ENCODE data around the gene C20orf204.
"Not testable (repeated sequence)": the region's sequence is repeated elsewhere in the genome, so short reads cannot be mapped to it uniquely, and the experiment has no call there.

The C20orf204 gene

DNA sequence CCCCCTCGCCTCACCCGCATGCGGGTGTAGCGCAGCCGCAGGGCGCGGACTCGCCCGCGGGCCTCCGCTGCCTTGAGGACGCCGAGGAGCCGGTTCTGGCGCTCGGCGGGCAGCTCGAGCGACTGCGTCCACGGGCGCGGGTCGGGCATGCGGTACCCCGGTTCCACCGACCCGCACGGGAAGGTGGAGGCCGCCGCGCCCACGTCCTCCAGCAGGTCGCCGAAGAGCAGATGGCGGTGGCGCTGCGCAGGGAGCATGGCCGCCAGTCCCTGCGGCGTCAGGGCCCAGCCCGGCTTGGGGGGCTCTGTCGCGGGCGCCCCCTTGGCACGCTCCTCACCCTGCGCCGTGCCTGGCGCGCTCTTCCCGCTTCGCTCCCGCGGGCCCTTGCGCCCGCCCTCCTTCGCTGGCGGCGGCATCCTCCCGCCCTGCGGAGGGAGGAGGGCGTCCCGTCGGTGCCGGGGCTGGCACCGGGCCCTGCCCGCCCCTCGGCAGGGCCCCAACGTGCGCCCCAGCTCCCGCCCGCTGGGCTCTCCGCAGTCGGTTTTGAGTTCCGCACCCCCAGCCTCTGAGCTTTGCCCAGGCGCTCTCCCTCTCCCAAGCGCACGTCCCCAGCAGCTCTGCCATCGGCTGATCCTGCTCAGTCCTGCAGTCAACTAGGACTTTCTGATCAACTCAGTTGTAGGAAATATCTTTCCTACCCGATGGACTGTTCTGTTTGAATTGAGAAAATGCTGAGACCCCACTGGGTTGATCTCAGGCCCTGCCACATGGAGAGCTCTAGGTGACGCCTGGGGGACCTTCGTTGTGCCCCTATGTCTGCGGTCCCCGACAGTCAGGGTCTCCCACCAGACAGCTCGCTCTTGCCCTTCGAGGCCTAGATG, 48.1 kb downstream of the C20orf204 start, which contains the start of gene LKAAEAR1:
LKAAEAR1 (minus strand) TSS at position 595 of the 881 bp plus-strand sequence; CDS start at position 416, 179 bp downstream.
- H3K4me3 ChIP-seq (ENCODE audit: low read depth in 1 of 2, low read length in 2 of 2): peak within 1 kb of the TSS in 1 of 2 donors; percentile 31
- H3K9ac ChIP-seq (ENCODE audit: low read length): no peak within 1 kb of the TSS
- no peaks in the 10 kb centered on the region for H3K36me3 ChIP-seq (ENCODE audit: insufficient read depth, low read length)
- H3K4me1 ChIP-seq (ENCODE audit: insufficient read depth, low read length): peaks cover 9% of the 10 kb centered on the region
- H3K27me3 ChIP-seq (ENCODE audit: control insufficient read depth in 1 of 2, insufficient read depth in 2 of 2, low read length in 2 of 2): peaks cover 14 to 41% of the 10 kb centered on the region in 2 donors
- H3K27ac ChIP-seq (ENCODE audit: low read depth, low read length): no peak within 1 kb of the TSS
- H3K9me3 ChIP-seq (ENCODE audit: low read length): no peaks in the 10 kb centered on the region

DNA sequence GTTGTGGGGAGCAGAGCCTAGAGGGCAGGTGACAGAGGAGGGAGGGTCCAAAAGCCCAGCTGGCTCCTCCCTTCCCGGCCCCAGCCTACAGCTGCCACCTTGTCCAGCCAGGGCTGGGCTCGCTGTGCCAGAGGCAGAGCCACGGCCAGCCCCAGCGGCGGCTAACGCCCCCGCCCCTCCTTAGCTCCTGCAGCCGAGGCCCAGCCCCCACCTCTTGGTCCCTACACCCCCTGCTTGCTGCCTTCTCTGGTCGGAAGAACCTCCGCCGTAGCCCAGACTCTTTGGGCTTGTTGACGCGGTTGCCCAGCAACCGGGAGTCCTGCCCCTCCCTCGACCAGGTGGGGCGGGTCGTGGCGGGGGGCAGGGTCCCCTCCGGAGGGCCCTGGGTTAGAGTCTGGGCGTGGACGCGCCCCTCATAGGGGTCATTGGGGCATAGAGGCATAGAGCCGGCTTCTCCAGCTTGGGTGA, 48.7 kb downstream of the C20orf204 start:
- no peak overlapping the region for H3K9ac ChIP-seq (ENCODE audit: low read length)
- H3K36me3 ChIP-seq (ENCODE audit: insufficient read depth, low read length): no peaks in the 10 kb centered on the region
- H3K27me3 ChIP-seq (ENCODE audit: control insufficient read depth in 1 of 2, insufficient read depth in 2 of 2, low read length in 2 of 2): peaks cover 14 to 38% of the 10 kb centered on the region in 2 donors
- no peak overlapping the region for H3K4me3 ChIP-seq (ENCODE audit: low read depth in 1 of 2, low read length in 2 of 2)
- H3K4me1 ChIP-seq (ENCODE audit: insufficient read depth, low read length): peaks cover 5% of the 10 kb centered on the region
- H3K27ac ChIP-seq (ENCODE audit: low read depth, low read length): no peak overlapping the region
- no peaks in the 10 kb centered on the region for H3K9me3 ChIP-seq (ENCODE audit: low read length)

DNA sequence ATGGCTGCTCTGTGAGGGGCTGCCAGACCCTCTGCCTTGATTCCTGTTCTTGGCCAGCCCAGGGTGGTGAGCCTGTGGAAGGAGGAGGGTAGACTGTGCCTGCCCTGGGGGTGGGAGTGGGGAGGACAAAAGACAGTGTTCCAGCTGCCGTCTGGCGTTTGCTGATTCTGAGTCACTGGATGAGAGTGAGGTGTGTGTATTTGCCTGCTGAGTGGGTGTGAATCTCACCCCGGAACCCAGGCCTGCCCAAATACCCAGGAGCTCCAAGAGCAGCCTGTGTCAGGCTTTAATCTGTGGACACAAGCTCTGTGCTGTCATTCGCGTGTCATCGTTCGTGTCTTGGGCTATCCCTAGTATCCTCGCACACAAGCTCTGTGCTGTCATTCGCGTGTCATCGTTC, 50.8 kb downstream of the C20orf204 start:
- no peak overlapping the region for H3K27ac ChIP-seq (ENCODE audit: low read depth, low read length)
- no peak overlapping the region for H3K9ac ChIP-seq (ENCODE audit: low read length)
- no peaks in the 10 kb centered on the region for H3K36me3 ChIP-seq (ENCODE audit: insufficient read depth, low read length)
- H3K27me3 ChIP-seq (ENCODE audit: control insufficient read depth in 1 of 2, insufficient read depth in 2 of 2, low read length in 2 of 2): peaks cover 14 to 38% of the 10 kb centered on the region in 2 donors
- H3K4me3 ChIP-seq (ENCODE audit: low read depth in 1 of 2, low read length in 2 of 2): no peak overlapping the region
- H3K4me1 ChIP-seq (ENCODE audit: insufficient read depth, low read length): peaks cover 5% of the 10 kb centered on the region
- H3K9me3 ChIP-seq (ENCODE audit: low read length): no peaks in the 10 kb centered on the region

GRCh38 chr20:64087226-64087825, 51.3 kb downstream of the C20orf204 start:
- not testable (repeated sequence) for H3K27ac ChIP-seq (ENCODE audit: low read depth, low read length); H3K4me3 ChIP-seq (ENCODE audit: low read depth in 1 of 2, low read length in 2 of 2); H3K9ac ChIP-seq (ENCODE audit: low read length); H3K9me3 ChIP-seq (ENCODE audit: low read length); H3K36me3 ChIP-seq (ENCODE audit: insufficient read depth, low read length); H3K4me1 ChIP-seq (ENCODE audit: insufficient read depth, low read length)
- peaks cover 14 to 38% of the 10 kb centered on the region in 2 donors for H3K27me3 ChIP-seq (ENCODE audit: control insufficient read depth in 1 of 2, insufficient read depth in 2 of 2, low read length in 2 of 2)

GRCh38 chr20:64088586-64088985, 52.6 kb downstream of the C20orf204 start:
- not testable (repeated sequence) for H3K36me3 ChIP-seq (ENCODE audit: insufficient read depth, low read length)

More at GRCh38 chr20:64088586-64088985, 52.6 kb downstream of the C20orf204 start:
- H3K27ac ChIP-seq (ENCODE audit: low read depth, low read length); H3K9me3 ChIP-seq (ENCODE audit: low read length); H3K4me3 ChIP-seq (ENCODE audit: low read depth in 1 of 2, low read length in 2 of 2); H3K9ac ChIP-seq (ENCODE audit: low read length); H3K4me1 ChIP-seq (ENCODE audit: insufficient read depth, low read length): not testable (repeated sequence)
- H3K27me3 ChIP-seq (ENCODE audit: control insufficient read depth in 1 of 2, insufficient read depth in 2 of 2, low read length in 2 of 2): peaks cover 14 to 31% of the 10 kb centered on the region in 2 donors
